Activated CD4-positive, alpha-beta T cell treated with anti-CD3 and anti-CD28 coated beads, Interleukin-2, amount 10 ng/mL, durations not matched to agents 24 days and 14 days (primary cell): Measurements from ENCODE around the gene SPATA13. TPM values are rescaled to one million over a fixed set of nuclear protein-coding genes. Genes with fewer than 3 reads are reported as not detected.
A peak's percentile ranks its signal among the peaks of the same experiment; 100 is the strongest.

ENCODE experiments used
- DNase-seq: peaks from one replicate; pipeline ENCODE4 v3.0.0; 2022
- H3K27ac Mint-ChIP-seq: one replicate; pipeline ENCODE4 v1.8.0; 2022; ENCODE audit warnings: mild to moderate bottlenecking, mixed read lengths
- H3K27me3 Mint-ChIP-seq: one replicate; pipeline ENCODE4 v1.8.0; 2022; ENCODE audit warnings: mixed read lengths
- H3K36me3 Mint-ChIP-seq: one replicate; pipeline ENCODE4 v1.8.0; 2022; ENCODE audit warnings: low read depth, mild to moderate bottlenecking, mixed read lengths
- H3K4me1 Mint-ChIP-seq: one replicate; pipeline ENCODE4 v1.8.0; 2021; ENCODE audit warnings: mixed read lengths
- H3K4me3 Mint-ChIP-seq: one replicate; pipeline ENCODE4 v1.8.0; 2022; ENCODE audit warnings: mild to moderate bottlenecking, moderate library complexity, mixed read lengths
- H3K9me3 Mint-ChIP-seq: one replicate; pipeline ENCODE4 v1.8.0; 2021; ENCODE audit warnings: mixed read lengths
- intact Hi-C: fragments of 100-400 bp; cut with micrococcal nuclease; formaldehyde crosslinking; loops from one replicate; pipeline ENCODE4 v1.15.1; 2023
- total RNA-seq: library from RNA; stranded (reverse); gene quantifications from 2 replicates; pipeline ENCODE4 v1.2.3, GENCODE V29; 2022

Gene SPATA13
- total RNA-seq, 1 donor from 2014 or later: 43.6 TPM

GRCh38 chr13:24272452-24273161 is 112.1 kb downstream of the SPATA13 start:
- Mint-ChIP-seq H3K27ac (peak overlapping the region; percentile 96), H3K9me3 (no peaks in the 10 kb centered on the region), H3K27me3 (peaks cover 2% of the 10 kb centered on the region), H3K36me3 (peaks cover 20% of the 10 kb centered on the region), H3K4me3 (peak overlapping the region; percentile 91), H3K4me1 (peaks cover 79% of the 10 kb centered on the region)
- no peak for DNase-seq
- intact Hi-C loops: loop anchor here (5.0 to 10.0 kb wide), 2 partner anchors 310 to 1012 kb away; partner anchors contain the start of gene MTMR6

GRCh38 chr13:24273926-24274325 is 113.4 kb downstream of the SPATA13 start:
- Mint-ChIP-seq H3K36me3 (peaks cover 20% of the 10 kb centered on the region), H3K27me3 (peaks cover 2% of the 10 kb centered on the region), H3K27ac (peak overlapping the region; percentile 96), H3K9me3 (no peaks in the 10 kb centered on the region), H3K4me1 (peaks cover 74% of the 10 kb centered on the region), H3K4me3 (peak overlapping the region; percentile 82)
- no peak for DNase-seq
- intact Hi-C loops: loop anchor here (1.0 to 10.0 kb wide), 7 partner anchors 23 to 1011 kb away; partner anchors contain the start of genes MTMR6 and SPATA13

- Mint-ChIP-seq H3K27me3 (peaks cover 2% of the 10 kb centered on the region), H3K9me3 (no peaks in the 10 kb centered on the region), H3K4me1 (peaks cover 77% of the 10 kb centered on the region), H3K27ac (peak overlapping the region; percentile 96), H3K36me3 (peaks cover 24% of the 10 kb centered on the region), H3K4me3 (peak overlapping the region; percentile 82)
- DNase-seq: peak; percentile 90
- intact Hi-C loops: loop anchor here (1.0 to 10.0 kb wide), 7 partner anchors 23 to 1010 kb away; partner anchors contain the start of genes MTMR6 and SPATA13
Observed at GRCh38 chr13:24274452-24275021, 114.0 kb downstream of the SPATA13 start.

DNA sequence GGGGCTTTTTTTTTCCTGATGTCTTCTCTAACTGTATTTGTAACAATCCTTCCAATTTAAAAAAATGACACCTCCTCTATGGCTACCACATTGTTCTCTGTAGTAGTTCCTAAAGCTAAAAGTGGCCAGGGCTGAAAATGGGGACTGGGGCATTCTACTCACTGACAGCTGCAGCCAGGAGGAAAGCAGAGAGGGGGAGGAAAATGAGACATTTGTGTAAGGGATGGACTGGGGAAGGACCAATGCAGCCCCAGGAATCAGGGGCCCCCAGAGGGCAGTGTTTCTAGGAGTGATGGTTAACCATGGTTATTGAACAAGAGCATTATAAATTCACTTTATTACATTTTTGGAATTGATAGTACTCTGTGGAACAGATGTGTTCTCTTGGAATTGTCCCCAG is 114.5 kb downstream of the SPATA13 start:
- no peaks in the 10 kb centered on the region for H3K9me3 Mint-ChIP-seq
- peaks cover 79% of the 10 kb centered on the region for H3K4me1 Mint-ChIP-seq
- peak overlapping the region; percentile 82 for H3K4me3 Mint-ChIP-seq
- H3K27ac Mint-ChIP-seq: peak overlapping the region; percentile 96
- DNase-seq: no peak
- intact Hi-C loops: loop anchor here (2.0 to 10.0 kb wide), 2 partner anchors 114 to 1010 kb away; partner anchors contain the start of genes MTMR6 and SPATA13
- H3K36me3 Mint-ChIP-seq: peaks cover 29% of the 10 kb centered on the region
- peaks cover 2% of the 10 kb centered on the region for H3K27me3 Mint-ChIP-seq

DNA sequence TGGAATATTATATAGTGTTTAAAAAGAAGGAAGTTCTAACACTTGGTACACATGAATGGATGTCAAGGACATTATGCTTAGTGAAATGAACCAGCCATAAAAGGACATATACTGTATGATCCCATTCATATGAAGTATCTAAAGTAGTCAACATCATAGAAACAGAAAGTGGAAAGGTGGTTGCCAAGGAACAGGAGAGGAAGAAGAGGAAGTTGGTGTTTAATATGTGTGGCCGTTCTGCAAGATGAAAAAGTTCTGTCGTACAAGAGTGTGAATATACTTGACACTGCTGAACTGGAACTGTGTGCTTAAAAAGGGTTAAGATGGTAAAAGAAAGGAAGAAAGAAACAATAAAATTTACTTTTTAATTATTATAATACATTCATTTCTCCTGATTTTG is 115.8 kb downstream of the SPATA13 start:
- Mint-ChIP-seq H3K4me1 (peaks cover 78% of the 10 kb centered on the region), H3K27me3 (no peaks in the 10 kb centered on the region), H3K27ac (peak overlapping the region; percentile 96), H3K36me3 (peaks cover 32% of the 10 kb centered on the region), H3K4me3 (peak overlapping the region; percentile 29), H3K9me3 (no peaks in the 10 kb centered on the region)
- intact Hi-C loops: loop anchor here (10.0 kb wide), 1 partner anchor 1008 kb away; the partner anchor contains the start of gene MTMR6
- peak; percentile 75 for DNase-seq

GRCh38 chr13:24276861-24277260 is 116.3 kb downstream of the SPATA13 start:
- intact Hi-C loops: loop anchor here (10.0 kb wide), 1 partner anchor 1008 kb away; the partner anchor contains the start of gene MTMR6
- H3K4me3 Mint-ChIP-seq: no peak overlapping the region

DNA sequence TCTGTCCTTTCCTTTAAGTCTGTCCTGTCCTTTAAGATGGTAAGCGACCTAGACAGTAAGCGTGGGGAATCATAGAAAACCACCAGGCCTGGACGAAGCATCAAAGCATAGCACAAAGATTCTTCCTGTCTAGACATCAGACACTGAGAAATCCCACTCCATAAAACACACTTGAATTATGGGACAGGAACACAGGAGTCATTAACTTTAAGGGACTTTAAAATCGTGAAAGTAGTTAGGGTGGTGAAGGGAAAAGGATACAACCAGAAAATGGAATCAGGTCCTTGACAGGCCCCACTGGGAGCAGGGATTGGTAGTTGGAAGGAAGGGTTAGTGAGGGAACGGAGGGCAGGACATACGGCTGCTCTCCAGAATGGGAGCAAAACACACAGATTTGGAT is 117.2 kb downstream of the SPATA13 start:
- Mint-ChIP-seq H3K36me3 (peaks cover 39% of the 10 kb centered on the region), H3K27me3 (no peaks in the 10 kb centered on the region), H3K4me1 (peaks cover 71% of the 10 kb centered on the region), H3K9me3 (no peaks in the 10 kb centered on the region), H3K27ac (peak overlapping the region; percentile 49), H3K4me3 (no peak overlapping the region)
- no peak for DNase-seq
- intact Hi-C loops: loop anchor here (10.0 kb wide), 1 partner anchor 1007 kb away; the partner anchor contains the start of gene MTMR6

More at GRCh38 chr13:24276861-24277260, 116.3 kb downstream of the SPATA13 start:
- H3K27ac Mint-ChIP-seq: peak overlapping the region; percentile 51
- H3K27me3 Mint-ChIP-seq: no peaks in the 10 kb centered on the region
- DNase-seq: no peak
- no peaks in the 10 kb centered on the region for H3K9me3 Mint-ChIP-seq
- H3K4me1 Mint-ChIP-seq: peaks cover 73% of the 10 kb centered on the region
- H3K36me3 Mint-ChIP-seq: peaks cover 34% of the 10 kb centered on the region

GRCh38 chr13:24279327-24280110 is 119.0 kb downstream of the SPATA13 start:
- intact Hi-C loops: loop anchor here (10.0 kb wide), 1 partner anchor 1005 kb away; the partner anchor contains the start of gene MTMR6
- no peak for DNase-seq
- Mint-ChIP-seq H3K36me3 (peaks cover 45% of the 10 kb centered on the region), H3K27me3 (no peaks in the 10 kb centered on the region), H3K4me1 (peaks cover 55% of the 10 kb centered on the region), H3K27ac (peak overlapping the region; percentile 82), H3K9me3 (no peaks in the 10 kb centered on the region), H3K4me3 (peak overlapping the region; percentile 32)

DNA sequence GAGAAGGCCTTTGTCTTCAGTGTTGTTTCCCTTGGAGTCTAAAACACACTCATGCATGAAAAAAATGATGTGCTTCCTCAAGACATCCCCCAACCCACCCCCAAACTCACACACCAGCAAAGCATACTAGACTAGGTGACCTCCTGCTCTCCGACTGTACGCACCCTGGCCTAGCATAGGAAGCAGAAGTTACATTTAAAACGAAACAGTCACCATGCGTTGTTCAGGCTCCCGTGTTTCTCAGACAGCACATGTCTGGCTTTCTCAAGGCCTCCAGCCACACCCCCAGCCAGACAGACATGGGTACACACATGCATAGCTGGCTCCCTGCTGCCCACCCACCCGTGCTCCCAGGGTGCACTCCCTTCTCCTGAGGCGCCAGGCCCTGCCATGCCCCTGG is 120.2 kb downstream of the SPATA13 start:
- Mint-ChIP-seq H3K4me3 (no peak overlapping the region), H3K36me3 (peaks cover 48% of the 10 kb centered on the region), H3K4me1 (peaks cover 44% of the 10 kb centered on the region), H3K27ac (no peak overlapping the region), H3K27me3 (no peaks in the 10 kb centered on the region), H3K9me3 (no peaks in the 10 kb centered on the region)
- intact Hi-C loops: no loop called here
- no peak for DNase-seq

GRCh38 chr13:24281188-24282008 is 120.9 kb downstream of the SPATA13 start:
- Mint-ChIP-seq H3K4me1 (peaks cover 39% of the 10 kb centered on the region), H3K36me3 (peaks cover 52% of the 10 kb centered on the region)

DNA sequence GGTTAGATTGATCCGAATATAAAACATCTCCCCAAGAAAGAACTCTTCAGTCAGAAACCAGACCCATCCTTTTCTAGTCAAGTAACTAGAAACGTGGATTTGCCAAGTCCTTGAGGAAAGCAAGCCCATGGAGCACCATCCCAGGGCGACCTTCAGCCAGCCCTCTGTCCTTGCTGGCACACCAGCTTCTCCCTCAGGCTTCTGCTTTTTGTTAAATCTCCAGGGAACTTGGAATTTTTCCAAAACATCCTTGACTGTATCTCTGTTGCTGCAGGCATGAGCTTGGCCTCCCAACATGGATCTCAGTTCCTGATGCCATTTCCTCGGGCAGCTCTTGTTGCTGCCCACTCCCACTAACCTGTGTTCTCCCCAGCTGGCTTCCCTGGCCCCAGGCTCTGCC is 121.7 kb downstream of the SPATA13 start:
- intact Hi-C loops: no loop called here
- Mint-ChIP-seq H3K4me1 (peaks cover 34% of the 10 kb centered on the region), H3K9me3 (no peaks in the 10 kb centered on the region), H3K36me3 (peaks cover 55% of the 10 kb centered on the region), H3K27ac (peak overlapping the region; percentile 48), H3K4me3 (no peak overlapping the region), H3K27me3 (no peaks in the 10 kb centered on the region)
- no peak for DNase-seq

More at GRCh38 chr13:24281188-24282008, 120.9 kb downstream of the SPATA13 start:
- Mint-ChIP-seq H3K4me3 (no peak overlapping the region), H3K27me3 (no peaks in the 10 kb centered on the region), H3K27ac (peak overlapping the region; percentile 57), H3K9me3 (no peaks in the 10 kb centered on the region)
- intact Hi-C loops: no loop called here
- DNase-seq: no peak

GRCh38 chr13:24284889-24285565 is 124.5 kb downstream of the SPATA13 start:
- intact Hi-C loops: no loop called here
- Mint-ChIP-seq H3K36me3 (peaks cover 65% of the 10 kb centered on the region), H3K9me3 (no peaks in the 10 kb centered on the region), H3K4me1 (peaks cover 12% of the 10 kb centered on the region), H3K27me3 (no peaks in the 10 kb centered on the region), H3K27ac (no peak overlapping the region), H3K4me3 (no peak overlapping the region)
- DNase-seq: no peak
